H1 (cell line): Measurements from ENCODE around the gene SLC16A11. TPM values are rescaled to one million over a fixed set of nuclear protein-coding genes. Genes with fewer than 3 reads are reported as not detected.
A peak's percentile ranks its signal among the peaks of the same experiment; 100 is the strongest.

Experiments used
- CTCF ChIA-PET: fragments of 300-600 bp; sonication (Branson Sonifier 250); formaldehyde crosslinking; loops from one replicate; lab custom pipeline; 2021; ENCODE audit not compliant: partially characterized antibody; lab: Charles Lee
- POLR2A ChIA-PET: fragments of 300-600 bp; sonication (Branson Sonifier 250); formaldehyde crosslinking; loops from one replicate; lab custom pipeline; 2021; ENCODE audit warnings: inconsistent platforms; ENCODE audit not compliant: partially characterized antibody; lab: Charles Lee
- DNase-seq, 2 experiments: peaks; one replicate each; pipeline versions ENCODE4 v3.0.0 to v3.0.0-alpha.2; 2010 to 2022; ENCODE audit warnings: low spot score in 2 of 2, low read depth in 1 of 2, mixed read lengths in 1 of 2
- FAIRE-seq: peaks from 2 replicates; lab custom pipeline; 2011; peaks lifted over from hg19 to GRCh38; lab: Jason Lieb, UNC
- H2AFZ ChIP-seq: 2 replicates; pipeline ENCODE4 v1.8.1; 2012; ENCODE audit warnings: low read length, inconsistent platforms
- H2AK5ac ChIP-seq: 2 replicates; pipeline ENCODE4 v1.6.1; 2013; ENCODE audit warnings: low read depth, low read length
- H2BK120ac ChIP-seq: replicated peaks from 2 replicates; pipeline ENCODE3; 2013; ENCODE audit warnings: low read depth, low read length, inconsistent platforms
- H2BK12ac ChIP-seq: 2 replicates; pipeline ENCODE4 v1.6.1; 2013; ENCODE audit warnings: low read depth, low read length
- H2BK15ac ChIP-seq: 2 replicates; pipeline ENCODE4 v1.6.1; 2013; ENCODE audit warnings: low read length
- H2BK20ac ChIP-seq: 2 replicates; pipeline ENCODE4 v1.6.1; 2013; ENCODE audit warnings: low read length
- H2BK5ac ChIP-seq: 2 replicates; pipeline ENCODE4 v1.6.1; 2013; ENCODE audit warnings: low read depth, low read length
- H3K14ac ChIP-seq: 2 replicates; pipeline ENCODE4 v1.6.1; 2013; ENCODE audit warnings: inconsistent platforms; ENCODE audit not compliant: insufficient read length
- H3K18ac ChIP-seq: 2 replicates; pipeline ENCODE4 v1.6.1; 2013; ENCODE audit warnings: low read length; ENCODE audit errors: extremely low read depth
- H3K23ac ChIP-seq: 2 replicates; pipeline ENCODE4 v1.6.1; 2013; ENCODE audit warnings: inconsistent platforms; ENCODE audit not compliant: insufficient read length
- H3K23me2 ChIP-seq: 2 replicates; pipeline ENCODE4 v1.6.1; 2013; ENCODE audit warnings: low read depth, low read length
- H3K27ac ChIP-seq: 2 replicates; pipeline ENCODE4 v1.6.1; 2011; ENCODE audit warnings: low read depth, low read length, inconsistent platforms
- H3K27me3 ChIP-seq, 4 experiments: replicated peaks in 1 of 4; 1 replicate in 1 of 4; 2 replicates in 3 of 4; pipeline versions ENCODE4 v1.6.1 to v1.8.1; 2011 to 2013; ENCODE audit warnings: low read length in 3 of 4, mild to moderate bottlenecking in 3 of 4, inconsistent platforms in 2 of 4, mixed read lengths in 2 of 4, moderate library complexity in 1 of 4; ENCODE audit not compliant: control insufficient read depth in 3 of 4, insufficient read depth in 3 of 4; ENCODE audit errors: extremely low read depth in 1 of 4
- H3K36me3 ChIP-seq, 4 experiments: 2 replicates each; pipeline versions ENCODE4 v1.6.1 to v1.8.1; 2011 to 2013; ENCODE audit warnings: mild to moderate bottlenecking in 4 of 4, low read length in 3 of 4, moderate library complexity in 2 of 4, control low read depth in 1 of 4, inconsistent platforms in 1 of 4; ENCODE audit not compliant: insufficient read depth in 4 of 4, control insufficient read depth in 2 of 4
- H3K4ac ChIP-seq: replicated peaks from 2 replicates; pipeline ENCODE3; 2013; ENCODE audit warnings: low read length, low read depth, mixed read lengths, inconsistent platforms; ENCODE audit not compliant: insufficient read length
- H3K4me1 ChIP-seq, 4 experiments: replicated peaks in 1 of 4; 1 replicate in 1 of 4; 2 replicates in 3 of 4; pipeline versions ENCODE4 v1.6.1 to v1.8.1; 2011 to 2013; ENCODE audit warnings: low read length in 3 of 4, inconsistent platforms in 2 of 4, mixed read lengths in 1 of 4; ENCODE audit not compliant: insufficient read depth in 4 of 4, control insufficient read depth in 3 of 4
- H3K4me2 ChIP-seq, 2 experiments: 2 replicates each; pipeline versions ENCODE4 v1.6.1 to v1.8.1; 2011 to 2013; ENCODE audit warnings: low read depth in 2 of 2, low read length in 2 of 2, control low read depth in 1 of 2, inconsistent platforms in 1 of 2, mild to moderate bottlenecking in 1 of 2; ENCODE audit not compliant: insufficient read depth in 1 of 2
- H3K4me3 ChIP-seq, 4 experiments: fragments of 200-600, 300-600 bp in 1 of 4; sonication (generic), shearing (Covaris generic), sonication (Bioruptor Twin) in 1 of 4; 2 replicates each; pipeline versions ENCODE4 v1.5.1 to v1.8.1; 2011 to 2016; ENCODE audit warnings: low read length in 4 of 4, low read depth in 3 of 4, control low read depth in 2 of 4, inconsistent platforms in 2 of 4, mild to moderate bottlenecking in 2 of 4, mixed read lengths in 1 of 4, moderate library complexity in 1 of 4; ENCODE audit not compliant: insufficient read depth in 2 of 4; ENCODE audit errors: extremely low read depth in 1 of 4
- H3K56ac ChIP-seq: replicated peaks from 2 replicates; pipeline ENCODE3; 2013; ENCODE audit warnings: low read depth, mild to moderate bottlenecking, mixed read lengths, low read length, inconsistent platforms; ENCODE audit not compliant: insufficient read length
- H3K79me1 ChIP-seq: 2 replicates; pipeline ENCODE4 v1.6.1; 2013; ENCODE audit warnings: low read depth, low read length, control low read depth
- H3K79me2 ChIP-seq, 2 experiments: 2 replicates each; pipeline versions ENCODE4 v1.6.1 to v1.8.1; 2012 to 2013; ENCODE audit warnings: low read length in 2 of 2, mild to moderate bottlenecking in 2 of 2, inconsistent platforms in 1 of 2; ENCODE audit not compliant: insufficient read depth in 2 of 2, control insufficient read depth in 1 of 2
- H3K9ac ChIP-seq, 4 experiments: replicated peaks in 1 of 4; 1 replicate in 1 of 4; 2 replicates in 3 of 4; pipeline versions ENCODE4 v1.6.1 to v1.8.1; 2011 to 2013; ENCODE audit warnings: low read depth in 3 of 4, low read length in 3 of 4, control low read depth in 2 of 4, mild to moderate bottlenecking in 2 of 4, moderate library complexity in 2 of 4, inconsistent platforms in 1 of 4; ENCODE audit errors: extremely low read depth in 1 of 4
- H3K9me3 ChIP-seq, 2 experiments: 2 replicates each; pipeline versions ENCODE4 v1.6.1 to v1.8.1; 2012 to 2013; ENCODE audit warnings: mild to moderate bottlenecking in 2 of 2, moderate library complexity in 2 of 2, control low read depth in 1 of 2, inconsistent platforms in 1 of 2, low read depth in 1 of 2, low read length in 1 of 2, mixed read lengths in 1 of 2; ENCODE audit not compliant: insufficient read depth in 2 of 2
- H4K20me1 ChIP-seq, 2 experiments: replicated peaks in 1 of 2; 2 replicates each; pipeline versions ENCODE3 to v1.8.1; 2011 to 2013; ENCODE audit warnings: inconsistent platforms in 2 of 2, low read length in 2 of 2, mild to moderate bottlenecking in 1 of 2; ENCODE audit not compliant: insufficient read depth in 2 of 2, control insufficient read depth in 1 of 2
- H4K5ac ChIP-seq: 2 replicates; pipeline ENCODE4 v1.6.1; 2013; ENCODE audit warnings: low read length, low read depth, mixed read lengths, inconsistent platforms; ENCODE audit not compliant: insufficient read length
- H4K8ac ChIP-seq: 2 replicates; pipeline ENCODE4 v1.8.0; 2013; ENCODE audit warnings: mild to moderate bottlenecking, moderate library complexity, low read length, inconsistent platforms; ENCODE audit not compliant: insufficient read depth; ENCODE audit errors: extremely low read depth
- H4K91ac ChIP-seq: replicated peaks from 2 replicates; pipeline ENCODE3; 2013; ENCODE audit warnings: low read length, mixed read lengths, inconsistent platforms; ENCODE audit not compliant: insufficient read length
- CTCF ChIP-seq, 3 experiments: IDR thresholded peaks; 1 replicate in 2 of 3; 2 replicates in 1 of 3; pipeline versions ENCODE4 v1.5.1 to v1.6.1; 2011; ENCODE audit warnings: low read length in 3 of 3, mild to moderate bottlenecking in 3 of 3, inconsistent platforms in 2 of 3, low read depth in 1 of 3, moderate library complexity in 1 of 3; ENCODE audit not compliant: insufficient read depth in 1 of 3; ENCODE audit errors: control extremely low read depth in 1 of 3
- RAD21 ChIP-seq, 2 experiments: IDR thresholded peaks in 1 of 2; conservative IDR thresholded peaks in 1 of 2; 2 replicates each; pipeline ENCODE4 v1.6.1; 2011; ENCODE audit warnings: low read depth in 2 of 2, low read length in 2 of 2, improper control_type of control experiment in 1 of 2, inconsistent platforms in 1 of 2, mild to moderate bottlenecking in 1 of 2, moderate library complexity in 1 of 2
- SIN3A ChIP-seq, 2 experiments: IDR thresholded peaks in 1 of 2; conservative IDR thresholded peaks in 1 of 2; 2 replicates each; pipeline ENCODE4 v1.6.1; 2011 to 2012; ENCODE audit warnings: low read length in 2 of 2, improper control_type of control experiment in 1 of 2, low read depth in 1 of 2, mild to moderate bottlenecking in 1 of 2
- TAF1 ChIP-seq: IDR thresholded peaks from 2 replicates; pipeline ENCODE4 v1.6.1; 2011; ENCODE audit warnings: mild to moderate bottlenecking, low read depth, low read length
- USF2 ChIP-seq: IDR thresholded peaks from 2 replicates; pipeline ENCODE4 v1.6.1; 2011; ENCODE audit warnings: low read length, improper control_type of control experiment
- WGBS, 2 experiments: shearing (Covaris generic) in 1 of 2; methylation state at CpG; one replicate each; pipeline versions ENCODE4 v1.1.6 to v1.1.7; 2013 to 2015; ENCODE audit warnings: low lambda C conversion rate in 2 of 2, mixed read lengths in 2 of 2, inconsistent platforms in 1 of 2, low coverage in 1 of 2, missing lambda C conversion rate in 1 of 2; ENCODE audit not compliant: insufficient replicate concordance in 2 of 2, insufficient coverage in 1 of 2, insufficient read length in 1 of 2; ENCODE audit errors: extremely low coverage in 1 of 2, missing lambda C conversion rate in 1 of 2; 5-methylcytosine and 5-hydroxymethylcytosine counted together
- polyA plus RNA-seq, 7 experiments: library from polyadenylated mRNA; depleted of rRNA in 3 of 7; stranded (reverse) in 5 of 7; unstranded in 2 of 7; fragments of >200 nt in 5 of 7; fragments of 200-250 nt in 2 of 7; gene quantifications; 1 replicate in 5 of 7; 2 replicates in 1 of 7; 4 replicates in 1 of 7; pipeline versions ENCODE4 v1.2.1 to v1.2.3, GENCODE V29; 2011 to 2013; ENCODE audit warnings: missing spikeins in 2 of 7, mixed read lengths in 2 of 7
- total RNA-seq: library from RNA; stranded (reverse); fragmentation: NEBNext Ultra II Directional; extraction: Animal tissue kit (Norgen Biotek cat#: 25700); gene quantifications from 2 replicates; pipeline ENCODE4 v1.2.1, GENCODE V29; 2021

The SLC16A11 gene
- total and polyA plus RNA-seq, 2 of the 8 experiments (the other 6 are each of a cell fraction or from before 2014, with no cell fraction given) = 0.35 to 0.39 TPM

- Histone ChIP-seq H3K18ac (no peak overlapping the region), H3K36me3 (peaks cover 0 to 4% (median under 1%) of the 10 kb centered on the region in 4 experiments; a peak in 3 of 8 replicates), H3K9me3 (no peaks in the 10 kb centered on the region), H3K56ac (no peak overlapping the region), H4K8ac (no peak overlapping the region), H2BK15ac (no peak overlapping the region), H3K4ac (no peak overlapping the region), H2AFZ (no peak overlapping the region), H3K4me3 (no peak overlapping the region), H2AK5ac (no peak overlapping the region), H3K23ac (no peak overlapping the region), H3K27me3 (no peaks in the 10 kb centered on the region), H3K27ac (no peak overlapping the region), H3K4me1 (no peaks in the 10 kb centered on the region), H4K20me1 (peaks cover 7 to 14% of the 10 kb centered on the region in 2 experiments), H2BK5ac (no peak overlapping the region), H2BK20ac (no peak overlapping the region), H4K91ac (no peak overlapping the region), H3K4me2 (no peak overlapping the region), H2BK12ac (no peak overlapping the region), H3K14ac (no peak overlapping the region), H3K23me2 (no peaks in the 10 kb centered on the region), H3K79me2 (peaks cover 0 to 1% of the 10 kb centered on the region in 2 experiments; a peak in 1 of 4 replicates), H3K9ac (no peak overlapping the region), H3K79me1 (no peaks in the 10 kb centered on the region), H2BK120ac (no peak overlapping the region), H4K5ac (no peak overlapping the region)
- peak; percentile 80 for FAIRE-seq
- peak in 1 of 2 experiments; percentile 53 for DNase-seq
- no peak for TF ChIP-seq TAF1
- peak in 1 of 2 experiments; percentile 49; a peak in 1 of 4 replicates for TF ChIP-seq SIN3A (conservative IDR thresholded peaks at IDR 0.05 in 1 of 2, IDR thresholded peaks at IDR 0.05 in 1 of 2; ENCODE audit: low read depth in 1 of 2, low read length in 2 of 2)
- TF ChIP-seq RAD21 (IDR thresholded peaks at IDR 0.05 in 1 of 2, conservative IDR thresholded peaks at IDR 0.05 in 1 of 2; ENCODE audit: low read depth in 2 of 2, low read length in 2 of 2) = peak; percentile 82 to 88
- TF ChIP-seq CTCF (IDR thresholded peaks at IDR 0.05; ENCODE audit: control extremely low read depth in 1 of 3, insufficient read depth in 1 of 3, low read depth in 1 of 3, low read length in 3 of 3) = peak in 2 of 3 experiments; percentile 70; a peak in 3 of 4 replicates
- no peak for TF ChIP-seq USF2
- 78% methylated on average over 2 of the region's 2 CpGs; no CpG with 5 or more reads in 1 of the 2 experiments for WGBS, 2 experiments
- ChIA-PET POLR2A (interaction anchor here (0.7 to 1.5 kb wide), 2 partner anchors 46 to 160 kb away, joined by 3 read pairs; no protein-coding TSS in a partner anchor), CTCF (interaction anchor here (0.6 to 11.1 kb wide), 40 partner anchors 9 to 510 kb away, joined by 3 to 152 read pairs (median 4); partner anchors contain the start of gene ALOX12)
Measured at GRCh38 chr17:7004398-7005253, 39.3 kb downstream of the SLC16A11 start.
